Heart left ventricle (tissue), 13 donors: ENCODE data around the gene PDE11A.

Experiments used
- POLR2A ChIP-seq, 2 donors: fragments of 450-650 bp; IDR thresholded peaks; one replicate each; pipeline ENCODE4 v1.6.1; 2017; ENCODE audit warnings: antibody characterized with exemption in 2 of 2, mild to moderate bottlenecking in 2 of 2, moderate library complexity in 2 of 2
- TF ChIP-seq, protein P1 (sequence below), 12 donors: fragments of 200-600 bp; sonication (generic) in 4 of 12; IDR thresholded peaks; one replicate each; pipeline versions ENCODE4 v1.5.0 to v1.8.0; 2018 to 2022; ENCODE audit warnings: antibody characterized with exemption in 12 of 12, mild to moderate bottlenecking in 5 of 12
- donor health status: ischemic (EF 13 %, LVEDD 7.1; RV severe dilation, severe dysfunction).
- donor health status: DM: no; HTN: yes; CAD: no.
- donor health status: DM: no; HTN: no; CAD: no.
- donor health status: ischemic (EF 25% LVEDD 6.9; RV normal size, moderate dysfunction).
- donor health status: ischemic (EF 25% LVEDD 5.7; RV mildly dilated, moderate dysfunction).
- donor health status: ischemic (EF 35%, LVEDD 5.7; RV mildly dilated, moderate dysfunction).
- donor health status: nonischemic (EF 11% LVEDD 7.7; RV severe dilation, severe dysfunction).
- donor health status: DM: yes; HTN: yes; CAD: no.
- donor health status: PGD.
- donor health status: ischemic (EF 29% LVEDD 5.4; RV normal size, mild dysfunction).
- donor health status: nonischemic (EF 23%, LVEDD 6.1; RV moderate dilation, normal function).

DNA sequence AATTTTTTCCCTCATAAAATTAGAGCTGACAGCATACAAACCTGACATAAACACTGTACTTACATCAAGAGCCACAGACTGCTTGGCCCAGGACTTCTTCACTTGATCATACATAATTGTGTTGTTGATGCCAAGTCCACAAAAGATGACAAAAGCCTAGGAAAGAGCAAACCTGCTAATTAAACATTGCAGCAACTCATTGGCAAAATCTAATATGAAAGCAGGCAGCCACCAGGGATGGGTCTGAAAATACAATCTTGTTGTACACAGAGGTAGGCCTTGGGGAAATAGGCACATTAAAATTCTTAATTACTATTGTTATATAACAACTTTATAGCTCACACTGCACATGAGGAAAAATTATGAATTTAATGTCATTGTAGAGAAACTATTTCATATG, 255.8 kb downstream of the PDE11A start:
- TF ChIP-seq, protein P1, sequence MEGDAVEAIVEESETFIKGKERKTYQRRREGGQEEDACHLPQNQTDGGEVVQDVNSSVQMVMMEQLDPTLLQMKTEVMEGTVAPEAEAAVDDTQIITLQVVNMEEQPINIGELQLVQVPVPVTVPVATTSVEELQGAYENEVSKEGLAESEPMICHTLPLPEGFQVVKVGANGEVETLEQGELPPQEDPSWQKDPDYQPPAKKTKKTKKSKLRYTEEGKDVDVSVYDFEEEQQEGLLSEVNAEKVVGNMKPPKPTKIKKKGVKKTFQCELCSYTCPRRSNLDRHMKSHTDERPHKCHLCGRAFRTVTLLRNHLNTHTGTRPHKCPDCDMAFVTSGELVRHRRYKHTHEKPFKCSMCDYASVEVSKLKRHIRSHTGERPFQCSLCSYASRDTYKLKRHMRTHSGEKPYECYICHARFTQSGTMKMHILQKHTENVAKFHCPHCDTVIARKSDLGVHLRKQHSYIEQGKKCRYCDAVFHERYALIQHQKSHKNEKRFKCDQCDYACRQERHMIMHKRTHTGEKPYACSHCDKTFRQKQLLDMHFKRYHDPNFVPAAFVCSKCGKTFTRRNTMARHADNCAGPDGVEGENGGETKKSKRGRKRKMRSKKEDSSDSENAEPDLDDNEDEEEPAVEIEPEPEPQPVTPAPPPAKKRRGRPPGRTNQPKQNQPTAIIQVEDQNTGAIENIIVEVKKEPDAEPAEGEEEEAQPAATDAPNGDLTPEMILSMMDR (IDR thresholded peaks at IDR 0.05): no peak
- TF ChIP-seq POLR2A (IDR thresholded peaks at IDR 0.05): no peak
